Skeletal muscle tissue (tissue), 4 donors: ENCODE data around the gene SLC14A1. TPM values are rescaled to one million over a fixed set of nuclear protein-coding genes. Genes with fewer than 3 reads are reported as not detected.

ENCODE experiments used
- H3K27ac ChIP-seq: one replicate; pipeline ENCODE4 v1.7.0; 2013; ENCODE audit warnings: mild to moderate bottlenecking, low read depth, low read length, inconsistent platforms
- H3K27me3 ChIP-seq, 3 donors: one replicate each; pipeline ENCODE4 v1.7.0; 2013; ENCODE audit warnings: low read length in 3 of 3; ENCODE audit not compliant: control insufficient read depth in 3 of 3, insufficient read depth in 3 of 3
- H3K36me3 ChIP-seq, 3 donors: one replicate each; pipeline ENCODE4 v1.7.0; 2013; ENCODE audit warnings: low read length in 3 of 3; ENCODE audit not compliant: control insufficient read depth in 3 of 3, insufficient read depth in 3 of 3
- H3K4me1 ChIP-seq, 3 donors: one replicate each; pipeline ENCODE4 v1.7.0; 2013; ENCODE audit warnings: low read length in 3 of 3, mild to moderate bottlenecking in 3 of 3; ENCODE audit not compliant: control insufficient read depth in 3 of 3, insufficient read depth in 3 of 3
- H3K4me3 ChIP-seq, 3 donors: one replicate each; pipeline ENCODE4 v1.7.0; 2013; ENCODE audit warnings: low read length in 3 of 3
- H3K9ac ChIP-seq, 3 donors: one replicate each; pipeline ENCODE4 v1.7.0; 2013; ENCODE audit warnings: low read length in 3 of 3, mild to moderate bottlenecking in 3 of 3, moderate library complexity in 2 of 3, low read depth in 1 of 3
- H3K9me3 ChIP-seq, 3 donors: one replicate each; pipeline ENCODE4 v1.7.0; 2013; ENCODE audit warnings: low read length in 3 of 3; ENCODE audit not compliant: control insufficient read depth in 3 of 3
- total RNA-seq: library from RNA; depleted of rRNA; stranded (reverse); fragments of >200 nt; gene quantifications from one replicate; pipeline ENCODE4 v1.2.3, GENCODE V29; 2014
- donor health status: Osteomylitis.

Gene SLC14A1
- total RNA-seq: 14.6 TPM

DNA sequence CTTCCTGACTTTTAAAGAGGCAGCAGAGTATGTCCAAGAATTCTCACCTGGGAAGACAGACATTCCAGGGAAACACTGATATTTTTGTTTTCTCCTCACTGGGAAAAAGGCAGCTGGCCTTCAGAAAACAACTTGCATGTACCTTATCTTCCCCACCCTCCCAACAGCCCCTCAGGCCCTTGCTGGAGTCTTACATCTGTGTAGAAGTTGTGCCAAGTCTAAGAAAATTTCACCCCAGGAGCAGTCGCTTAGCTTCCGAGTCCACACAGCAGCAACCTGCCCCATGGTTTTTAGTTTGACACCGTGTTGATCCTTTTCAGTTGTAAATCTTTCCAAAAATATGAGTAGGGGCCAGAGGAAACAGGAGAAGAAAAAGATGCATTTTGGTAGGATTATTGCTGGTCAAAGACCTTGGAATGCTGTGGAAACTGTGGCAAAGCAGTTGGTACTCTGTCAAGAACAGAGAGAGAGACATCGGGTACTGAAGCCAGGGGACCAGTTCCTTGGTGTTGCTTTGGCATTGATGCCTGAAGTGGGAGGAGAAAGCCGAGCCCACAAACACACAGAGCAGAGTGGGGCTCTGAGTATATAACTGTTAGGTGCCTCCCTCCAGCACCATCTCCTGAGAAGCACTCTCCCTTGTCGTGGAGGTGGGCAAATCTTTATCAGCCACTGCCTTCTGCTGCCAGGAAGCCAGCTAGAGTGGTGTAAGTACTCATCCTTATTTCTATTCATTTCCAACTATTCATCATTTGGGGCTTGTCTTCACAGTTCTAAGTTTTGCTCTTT is at the start of gene SLC14A1:
TSS of gene SLC14A1 (plus strand) at position 615 of the 789 bp plus-strand sequence. CDS start 6,140 bp downstream, outside the sequence.
- H3K9ac ChIP-seq: no peak within 1 kb of the TSS
- H3K9me3 ChIP-seq: no peaks in the 10 kb centered on the region
- no peak within 1 kb of the TSS for H3K4me3 ChIP-seq
- H3K27me3 ChIP-seq: peaks cover 0 to 16% (median 8%) of the 10 kb centered on the region in 3 donors
- no peak within 1 kb of the TSS for H3K27ac ChIP-seq
- H3K36me3 ChIP-seq: no peaks in the 10 kb centered on the region
- H3K4me1 ChIP-seq: no peaks in the 10 kb centered on the region

DNA sequence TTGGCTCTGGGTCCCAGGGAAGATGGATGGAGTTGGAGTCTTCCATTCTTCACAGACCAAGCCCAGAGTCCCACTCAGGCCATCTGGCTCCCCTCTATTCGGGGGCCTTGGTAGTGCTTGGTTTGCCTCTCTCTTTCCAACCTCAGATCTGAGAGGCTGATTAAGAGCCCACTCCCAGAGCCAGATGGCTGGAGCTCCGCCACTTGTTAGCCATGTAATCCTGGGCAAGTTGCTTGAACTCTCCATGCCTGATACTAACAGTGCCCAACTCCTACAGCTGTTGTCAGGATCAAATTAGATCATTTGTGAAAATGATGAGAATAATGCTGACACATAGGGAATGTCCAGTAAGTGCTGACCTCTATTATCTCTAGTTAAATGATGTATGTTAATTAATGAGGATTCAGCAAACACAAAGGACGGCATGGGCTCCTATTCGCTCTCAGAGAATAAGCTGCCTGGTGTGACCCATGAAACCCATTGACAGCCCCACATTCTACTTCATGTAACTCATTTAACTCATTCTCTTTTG is 46.6 kb upstream of the SLC14A1 start:
- Histone ChIP-seq H3K9me3 (no peaks in the 10 kb centered on the region), H3K27ac (no peak overlapping the region), H3K36me3 (no peaks in the 10 kb centered on the region), H3K4me1 (no peaks in the 10 kb centered on the region), H3K9ac (no peak overlapping the region), H3K4me3 (no peak overlapping the region), H3K27me3 (no peaks in the 10 kb centered on the region)

DNA sequence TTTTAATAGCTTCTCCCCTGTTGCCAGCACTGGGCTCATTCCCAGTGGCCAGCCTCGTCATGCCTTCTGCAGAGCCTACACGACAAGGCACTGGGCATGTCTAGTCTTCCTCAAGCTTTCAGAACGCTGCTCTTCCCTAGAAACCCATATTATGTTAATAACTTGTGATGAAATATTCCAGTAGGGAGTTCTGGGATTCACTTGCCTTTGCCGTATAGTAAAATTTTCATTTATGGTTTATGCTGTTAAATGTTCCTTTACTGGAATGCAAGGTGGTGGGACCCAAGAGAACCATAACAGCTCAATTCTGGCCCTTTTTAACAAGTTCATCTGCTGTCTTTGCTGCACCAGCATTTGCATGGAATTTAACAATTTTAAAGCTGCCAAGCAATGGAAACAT is 45.5 kb upstream of the SLC14A1 start:
- H3K9me3 ChIP-seq: no peaks in the 10 kb centered on the region

DNA sequence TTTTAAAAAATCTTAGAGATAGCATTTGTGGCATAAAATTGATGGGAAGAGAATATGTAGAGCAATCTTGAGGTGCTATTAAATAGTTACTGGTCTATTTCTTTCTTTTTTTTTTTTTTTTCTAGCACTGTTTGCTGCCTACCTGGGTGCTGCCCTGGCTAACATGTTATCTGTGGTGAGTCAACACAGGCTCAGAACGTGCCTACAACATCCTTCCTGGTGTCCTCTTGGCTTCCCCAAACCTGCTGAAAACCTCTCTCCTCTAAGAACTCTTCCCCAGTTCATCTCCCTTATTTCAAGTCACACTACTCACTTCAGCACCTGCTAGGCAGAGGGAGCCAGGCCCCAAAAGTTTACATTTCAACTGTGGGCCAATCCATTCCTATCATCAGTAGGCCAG is 45.1 kb upstream of the SLC14A1 start:
- Histone ChIP-seq H3K9me3 (no peaks in the 10 kb centered on the region), H3K27me3 (no peaks in the 10 kb centered on the region), H3K9ac (no peak overlapping the region), H3K4me3 (no peak overlapping the region), H3K27ac (no peak overlapping the region), H3K36me3 (no peaks in the 10 kb centered on the region), H3K4me1 (no peaks in the 10 kb centered on the region)

More for the DNA sequence above, 45.5 kb upstream of the SLC14A1 start:
- H3K4me1 ChIP-seq: no peaks in the 10 kb centered on the region
- H3K9ac ChIP-seq: no peak overlapping the region
- no peaks in the 10 kb centered on the region for H3K27me3 ChIP-seq
- H3K27ac ChIP-seq: no peak overlapping the region
- no peaks in the 10 kb centered on the region for H3K36me3 ChIP-seq
- H3K4me3 ChIP-seq: no peak overlapping the region

DNA sequence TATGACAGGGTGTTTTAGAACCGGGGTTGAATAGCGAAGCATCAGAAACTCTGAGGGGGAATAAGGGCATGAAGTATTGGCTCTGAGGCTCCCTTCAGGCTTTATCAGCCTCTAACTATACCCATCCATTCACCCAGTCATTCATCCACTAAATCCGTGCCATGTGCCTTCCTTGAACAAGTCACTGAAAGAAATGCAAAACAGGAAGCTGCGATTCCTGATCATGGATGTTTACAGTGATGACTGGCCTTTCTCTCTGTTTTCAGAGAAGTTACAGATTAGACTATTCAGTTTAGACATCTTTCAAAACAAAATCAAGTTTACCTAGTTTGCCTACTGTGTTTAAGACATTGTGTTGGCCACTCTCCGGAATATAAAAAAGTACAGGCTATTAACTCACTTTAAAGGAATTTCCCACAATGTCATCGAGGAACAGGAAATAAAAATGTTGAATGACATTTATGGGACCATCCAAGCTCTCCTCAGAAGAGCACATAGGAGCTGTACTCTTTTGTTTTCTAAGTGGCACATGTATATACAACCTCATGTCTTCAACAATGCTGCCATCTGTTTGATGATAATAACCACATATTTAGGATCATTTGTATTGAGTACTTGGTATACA is 43.8 kb upstream of the SLC14A1 start:
- Histone ChIP-seq H3K27ac (no peak overlapping the region), H3K4me1 (no peaks in the 10 kb centered on the region), H3K27me3 (no peaks in the 10 kb centered on the region), H3K36me3 (no peaks in the 10 kb centered on the region), H3K9me3 (no peaks in the 10 kb centered on the region), H3K9ac (no peak overlapping the region), H3K4me3 (no peak overlapping the region)

DNA sequence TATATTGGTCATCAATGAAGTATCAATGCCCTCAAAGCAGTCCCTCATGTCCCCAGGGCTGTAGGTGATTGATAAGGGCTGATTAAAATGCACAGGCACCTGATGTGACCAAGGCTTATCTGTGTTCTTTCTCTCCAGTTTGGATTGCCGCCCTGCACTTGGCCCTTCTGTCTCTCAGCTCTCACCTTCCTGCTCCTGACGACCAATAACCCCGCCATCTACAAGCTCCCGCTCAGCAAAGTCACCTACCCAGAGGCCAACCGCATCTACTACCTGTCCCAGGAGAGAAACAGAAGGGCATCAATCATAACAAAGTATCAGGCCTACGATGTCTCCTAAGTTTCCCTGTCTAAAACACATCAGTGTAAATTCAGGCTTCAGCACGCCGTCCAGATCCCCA is 41.8 kb upstream of the SLC14A1 start:
- Histone ChIP-seq H3K9me3 (no peaks in the 10 kb centered on the region), H3K27ac (no peak overlapping the region), H3K27me3 (peaks cover 0 to 3% (median 0%) of the 10 kb centered on the region in 3 donors), H3K4me3 (no peak overlapping the region), H3K9ac (no peak overlapping the region), H3K4me1 (no peaks in the 10 kb centered on the region), H3K36me3 (no peaks in the 10 kb centered on the region)

DNA sequence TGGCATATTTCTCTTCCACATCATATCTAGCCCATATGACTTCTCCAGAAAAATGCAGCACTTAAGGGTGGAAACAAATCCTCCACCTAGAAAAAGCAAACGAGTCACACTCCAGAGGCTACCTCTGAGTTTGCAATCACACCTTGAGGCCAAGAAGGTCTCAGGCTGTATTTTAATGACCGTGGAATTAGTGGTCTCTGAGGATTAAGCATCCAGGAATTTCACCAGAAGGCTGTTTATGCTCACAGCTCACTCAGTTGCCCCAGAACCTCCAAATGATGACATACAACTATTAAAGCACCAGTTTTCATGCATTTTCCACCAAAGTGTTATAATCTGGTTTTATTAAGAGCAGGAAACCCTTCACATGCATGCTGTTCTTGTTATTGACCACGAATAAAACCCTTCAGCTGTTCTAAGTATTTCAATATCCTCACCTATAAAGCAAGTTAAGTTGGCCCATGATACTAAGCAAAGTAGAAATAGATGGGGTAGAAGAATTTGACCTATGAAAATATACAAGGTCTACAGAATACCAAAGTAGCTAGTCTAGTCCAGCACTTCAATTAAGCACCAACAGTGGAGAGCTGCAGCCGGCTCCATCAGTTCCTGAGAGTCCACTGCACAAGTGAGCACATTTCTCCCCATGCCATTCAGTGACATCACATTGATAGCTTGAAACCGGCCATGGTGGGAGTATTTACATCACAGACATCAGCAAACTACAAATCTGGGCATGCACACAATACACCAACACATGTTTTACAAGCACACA is 39.5 kb upstream of the SLC14A1 start:
- no peaks in the 10 kb centered on the region for H3K9me3 ChIP-seq
- no peak overlapping the region for H3K27ac ChIP-seq
- H3K4me3 ChIP-seq: no peak overlapping the region
- H3K9ac ChIP-seq: no peak overlapping the region
- H3K27me3 ChIP-seq: peaks cover 0 to 3% (median 0%) of the 10 kb centered on the region in 3 donors
- no peaks in the 10 kb centered on the region for H3K36me3 ChIP-seq
- no peaks in the 10 kb centered on the region for H3K4me1 ChIP-seq

DNA sequence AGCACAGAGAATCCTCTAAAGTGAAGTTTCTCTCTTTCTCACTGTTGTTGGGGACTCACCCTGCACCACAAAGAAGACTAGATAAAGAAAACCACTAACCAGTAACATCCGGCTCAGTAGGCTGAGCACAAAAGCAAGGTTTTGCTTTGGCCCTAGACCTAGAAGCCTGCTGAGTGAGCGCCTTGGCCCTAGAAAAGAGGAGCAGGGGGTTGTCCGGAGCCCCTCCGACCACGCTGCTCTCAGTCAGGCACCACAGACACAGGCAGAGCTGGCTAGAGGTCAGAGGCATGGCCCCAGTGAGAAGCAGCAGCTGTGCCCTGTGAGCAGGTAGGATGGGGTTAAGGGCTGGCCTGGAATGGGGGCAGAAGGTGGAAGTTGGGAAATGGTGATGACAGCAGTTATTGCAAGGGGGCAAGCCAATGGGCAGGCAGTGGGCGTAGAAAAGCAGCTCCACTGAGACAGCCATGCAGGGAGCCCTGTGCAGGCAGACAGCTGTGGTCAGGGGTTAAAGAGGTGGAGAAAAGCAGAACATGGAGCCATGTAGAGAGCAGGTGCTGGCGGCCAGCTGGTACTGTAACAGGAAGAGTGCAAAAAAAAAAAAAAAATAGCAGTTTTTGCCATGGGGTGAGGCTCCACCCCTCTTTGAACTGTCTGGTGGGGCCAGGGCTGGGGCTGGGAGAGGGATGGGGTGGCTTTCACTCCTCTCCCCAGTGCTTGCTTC is 36.9 kb upstream of the SLC14A1 start:
- H3K36me3 ChIP-seq: no peaks in the 10 kb centered on the region
- no peak overlapping the region for H3K4me3 ChIP-seq
- peaks cover 0 to 7% (median 0%) of the 10 kb centered on the region in 3 donors for H3K27me3 ChIP-seq
- no peaks in the 10 kb centered on the region for H3K9me3 ChIP-seq
- H3K4me1 ChIP-seq: peaks cover 0 to 7% (median 4%) of the 10 kb centered on the region in 3 donors
- no peak overlapping the region for H3K27ac ChIP-seq
- no peak overlapping the region for H3K9ac ChIP-seq

DNA sequence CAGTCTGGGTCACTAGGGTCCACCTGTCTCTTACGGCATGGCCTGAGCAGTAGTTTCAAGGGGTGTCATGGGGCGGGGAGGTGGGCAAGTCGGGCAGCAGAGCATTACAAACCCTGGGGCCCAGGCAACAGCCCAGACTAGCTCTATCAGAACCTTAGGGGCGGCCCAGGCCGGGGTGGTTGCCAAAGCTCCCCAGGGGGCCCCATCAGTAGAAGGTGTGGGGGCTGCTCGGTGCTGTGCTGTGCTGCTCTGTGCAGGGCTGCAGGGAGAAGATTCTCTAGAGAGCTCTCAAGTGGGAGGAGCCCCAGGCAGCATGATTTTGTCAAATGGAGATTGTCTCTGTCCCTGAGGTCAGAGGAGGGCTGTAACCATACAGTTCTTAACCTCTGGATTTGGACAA is 36.4 kb upstream of the SLC14A1 start:
- Histone ChIP-seq H3K27ac (no peak overlapping the region), H3K4me3 (no peak overlapping the region), H3K36me3 (no peaks in the 10 kb centered on the region), H3K9me3 (no peaks in the 10 kb centered on the region), H3K27me3 (peaks cover 0 to 8% (median 0%) of the 10 kb centered on the region in 3 donors), H3K9ac (no peak overlapping the region), H3K4me1 (peaks cover 0 to 7% (median 4%) of the 10 kb centered on the region in 3 donors)
